ENCODE measurements around the gene ACTA1. TPM values are rescaled to one million over a fixed set of nuclear protein-coding genes. Genes with fewer than 3 reads are reported as not detected.
"Not testable (repeated sequence)": the region's sequence is repeated elsewhere in the genome, so short reads cannot be mapped to it uniquely, and the experiment has no call there.

Gene ACTA1
- polyA plus RNA-seq (2013, experiment 1 of 2): 3.2 TPM
- polyA plus RNA-seq (2013, experiment 2 of 2): 2.4 TPM

DNA sequence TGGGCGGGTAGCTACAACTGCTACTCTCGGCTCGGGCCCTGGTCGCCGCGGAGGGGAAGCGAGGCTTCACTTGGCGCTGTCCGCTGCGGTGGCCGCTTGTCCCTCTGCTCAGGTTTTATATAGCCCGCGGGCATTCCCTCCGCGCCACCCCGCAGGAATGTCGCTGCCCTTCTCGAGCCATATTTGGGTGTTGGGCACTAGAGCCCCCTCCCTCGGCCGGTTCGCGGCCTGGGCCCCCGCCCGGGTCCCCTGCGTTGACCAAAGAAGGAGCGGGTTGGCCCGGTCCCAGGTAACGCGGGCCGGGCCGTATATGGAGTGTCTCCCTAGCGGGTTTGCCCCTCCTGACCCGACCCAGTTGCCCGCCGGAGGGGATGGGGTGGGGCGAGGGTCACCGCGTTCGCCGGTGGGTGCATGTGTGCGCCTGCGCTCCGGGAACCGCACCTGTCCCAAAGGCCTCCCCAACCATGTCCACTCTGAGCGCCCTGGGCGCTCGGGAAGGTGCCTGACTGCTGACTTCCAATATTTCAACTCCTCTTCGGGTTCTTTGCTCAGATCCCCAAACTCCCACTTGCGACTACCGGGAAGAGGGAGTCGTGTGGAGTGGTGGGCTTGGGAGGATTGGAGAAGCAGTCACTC is at the start of gene ACTA1:
Gene ACTA1 (minus strand): TSS at position 90 of the 636 bp plus-strand sequence. CDS start 979 bp downstream, outside the sequence.
- Histone ChIP-seq H3K36me3 (ENCODE audit: control insufficient read depth, insufficient read depth, low read length) (peaks cover 8% of the 10 kb centered on the region), H3K27ac (ENCODE audit: low read depth, low read length, severe bottlenecking) (no peak within 1 kb of the TSS), H3K4me1 (ENCODE audit: control insufficient read depth, insufficient read depth, low read length, poor library complexity, severe bottlenecking) (peaks cover 9% of the 10 kb centered on the region), H3K4me3 (ENCODE audit: extremely low read depth, insufficient read depth, low read length, poor library complexity, severe bottlenecking) (peak within 1 kb of the TSS; percentile 22), H3K9me3 (ENCODE audit: control insufficient read depth, low read length) (no peaks in the 10 kb centered on the region)
- WGBS, 2 experiments (ENCODE audit: insufficient coverage in 2 of 2): 2 to 3% methylated on average over 35 to 42 of the region's 51 CpGs

DNA sequence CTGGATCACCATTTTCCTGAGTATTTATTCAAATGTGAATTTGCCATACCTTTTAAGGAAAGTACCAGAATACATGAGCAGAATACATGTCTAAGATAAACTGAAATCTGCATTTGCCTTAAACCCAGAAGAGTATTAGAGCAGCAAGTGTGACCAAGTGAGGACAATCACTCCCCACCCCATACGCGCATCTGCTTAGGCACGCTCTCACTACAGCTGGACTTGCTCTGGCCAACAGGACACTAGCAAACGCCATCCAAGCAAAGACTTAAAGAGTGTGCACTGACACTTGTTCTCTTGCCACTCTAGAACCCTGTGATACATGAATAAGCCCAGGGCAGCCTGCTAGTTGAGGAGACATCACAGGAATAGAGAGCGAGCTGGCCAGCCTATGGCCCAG is 48.6 kb upstream of the ACTA1 start:
- Histone ChIP-seq H3K36me3 (ENCODE audit: control insufficient read depth, insufficient read depth, low read length) (peaks cover 75% of the 10 kb centered on the region), H3K4me1 (ENCODE audit: control insufficient read depth, insufficient read depth, low read length, poor library complexity, severe bottlenecking) (no peaks in the 10 kb centered on the region), H3K27ac (ENCODE audit: low read depth, low read length, severe bottlenecking) (no peak overlapping the region), H3K4me3 (ENCODE audit: extremely low read depth, insufficient read depth, low read length, poor library complexity, severe bottlenecking) (no peak overlapping the region), H3K9me3 (ENCODE audit: control insufficient read depth, low read length) (no peaks in the 10 kb centered on the region)
- 98 to 100% methylated on average over 5 of the region's 5 CpGs for WGBS, 2 experiments (ENCODE audit: insufficient coverage in 2 of 2)

DNA sequence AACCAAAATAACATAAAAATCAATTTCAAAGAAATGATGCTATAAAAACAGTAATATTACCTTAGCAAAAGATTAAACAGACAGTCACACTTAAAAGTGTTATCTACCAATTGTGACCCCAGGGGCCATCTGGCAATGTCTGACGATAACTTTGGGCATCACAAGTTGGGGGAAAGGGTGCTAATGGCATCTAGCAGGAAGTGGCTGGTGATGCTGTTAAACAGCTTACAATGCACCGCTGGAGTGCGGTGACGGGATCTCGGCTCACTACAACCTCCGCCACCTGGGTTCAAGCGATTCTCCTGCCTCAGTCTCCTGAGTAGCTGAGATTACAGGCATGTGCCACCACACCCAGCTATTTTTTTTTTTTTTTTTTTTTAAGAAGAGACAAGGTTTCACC is 46.6 kb upstream of the ACTA1 start:
- Histone ChIP-seq H3K4me1 (ENCODE audit: control insufficient read depth, insufficient read depth, low read length, poor library complexity, severe bottlenecking) (no peaks in the 10 kb centered on the region), H3K4me3 (ENCODE audit: extremely low read depth, insufficient read depth, low read length, poor library complexity, severe bottlenecking) (no peak overlapping the region), H3K36me3 (ENCODE audit: control insufficient read depth, insufficient read depth, low read length) (peaks cover 74% of the 10 kb centered on the region), H3K9me3 (ENCODE audit: control insufficient read depth, low read length) (no peaks in the 10 kb centered on the region), H3K27ac (ENCODE audit: low read depth, low read length, severe bottlenecking) (no peak overlapping the region)
- 94% methylated on average over 4 to 5 of the region's 7 CpGs for WGBS, 2 experiments (ENCODE audit: insufficient coverage in 2 of 2)

DNA sequence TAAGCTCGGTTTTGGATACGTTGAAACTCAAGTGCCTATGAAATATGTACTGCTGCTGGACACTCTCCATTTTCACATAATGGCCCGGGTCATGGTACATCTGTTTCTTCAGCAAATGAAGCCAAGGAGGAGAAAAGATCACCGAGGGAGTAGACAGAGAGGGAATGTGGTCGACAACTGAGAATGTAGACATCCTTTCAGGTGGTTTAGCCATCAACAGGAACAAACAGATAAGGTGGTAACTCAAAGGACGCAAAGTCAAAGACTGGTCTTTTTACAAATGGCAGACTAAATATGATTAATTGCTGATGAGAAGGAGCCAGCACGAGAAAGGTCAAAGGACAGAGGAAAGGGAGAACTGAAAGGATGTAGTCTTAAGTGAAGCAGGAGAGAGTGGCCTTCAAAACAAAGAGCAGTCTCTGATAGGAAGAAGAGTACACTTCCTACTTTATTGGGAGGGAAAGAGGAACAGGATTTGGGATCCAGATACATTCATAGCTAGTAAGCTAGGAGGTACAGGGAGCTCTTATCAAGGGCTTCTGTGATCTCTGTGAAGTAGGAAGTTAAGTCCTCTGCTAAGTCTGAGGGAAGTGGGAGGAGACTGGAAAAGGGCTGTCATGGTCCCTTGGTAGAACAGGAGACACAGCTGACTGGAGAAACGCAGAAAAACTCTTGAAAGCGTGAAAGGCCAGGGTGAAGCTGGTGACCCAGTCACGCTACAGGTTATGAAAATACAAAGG is 45.9 kb upstream of the ACTA1 start:
- Histone ChIP-seq H3K36me3 (ENCODE audit: control insufficient read depth, insufficient read depth, low read length) (peaks cover 76% of the 10 kb centered on the region), H3K27ac (ENCODE audit: low read depth, low read length, severe bottlenecking) (no peak overlapping the region), H3K4me3 (ENCODE audit: extremely low read depth, insufficient read depth, low read length, poor library complexity, severe bottlenecking) (no peak overlapping the region), H3K9me3 (ENCODE audit: control insufficient read depth, low read length) (no peaks in the 10 kb centered on the region), H3K4me1 (ENCODE audit: control insufficient read depth, insufficient read depth, low read length, poor library complexity, severe bottlenecking) (no peaks in the 10 kb centered on the region)
- WGBS, 2 experiments (ENCODE audit: insufficient coverage in 2 of 2): 96% methylated on average over 6 to 8 of the region's 10 CpGs

GRCh38 chr1:229478852-229479251 is 45.0 kb upstream of the ACTA1 start:
- no peak overlapping the region for H3K4me3 ChIP-seq (ENCODE audit: extremely low read depth, insufficient read depth, low read length, poor library complexity, severe bottlenecking)
- H3K9me3 ChIP-seq (ENCODE audit: control insufficient read depth, low read length): no peaks in the 10 kb centered on the region
- H3K27ac ChIP-seq (ENCODE audit: low read depth, low read length, severe bottlenecking): no peak overlapping the region
- peaks cover 77% of the 10 kb centered on the region for H3K36me3 ChIP-seq (ENCODE audit: control insufficient read depth, insufficient read depth, low read length)
- WGBS, 2 experiments (ENCODE audit: insufficient coverage in 2 of 2): 89 to 100% methylated on average over 1 of the region's 1 CpG
- no peaks in the 10 kb centered on the region for H3K4me1 ChIP-seq (ENCODE audit: control insufficient read depth, insufficient read depth, low read length, poor library complexity, severe bottlenecking)

DNA sequence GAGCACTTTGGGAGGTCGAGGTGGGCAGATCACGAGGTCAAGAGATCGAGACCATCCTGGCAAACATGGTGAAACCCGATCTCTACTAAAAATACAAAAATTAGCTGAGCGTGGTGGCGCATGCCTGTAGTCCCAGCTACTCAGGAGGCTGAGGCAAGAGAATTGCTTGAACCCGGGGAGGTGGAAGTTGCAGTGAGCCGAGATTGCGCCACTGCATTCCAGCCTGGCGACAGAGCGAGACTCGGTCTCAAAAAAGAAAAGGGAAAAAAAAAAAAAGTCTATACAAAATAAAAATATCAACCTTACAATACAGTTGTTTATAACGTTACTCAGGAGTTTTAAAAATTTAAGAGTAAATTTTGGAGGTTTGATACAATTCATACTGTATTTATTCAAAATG is 42.0 kb upstream of the ACTA1 start:
- H3K27ac ChIP-seq (ENCODE audit: low read depth, low read length, severe bottlenecking); H3K9me3 ChIP-seq (ENCODE audit: control insufficient read depth, low read length); H3K4me1 ChIP-seq (ENCODE audit: control insufficient read depth, insufficient read depth, low read length, poor library complexity, severe bottlenecking); H3K4me3 ChIP-seq (ENCODE audit: extremely low read depth, insufficient read depth, low read length, poor library complexity, severe bottlenecking): not testable (repeated sequence)
- peaks cover 77% of the 10 kb centered on the region for H3K36me3 ChIP-seq (ENCODE audit: control insufficient read depth, insufficient read depth, low read length)
- 96 to 100% methylated on average over 7 of the region's 13 CpGs for WGBS, 2 experiments (ENCODE audit: insufficient coverage in 2 of 2)

DNA sequence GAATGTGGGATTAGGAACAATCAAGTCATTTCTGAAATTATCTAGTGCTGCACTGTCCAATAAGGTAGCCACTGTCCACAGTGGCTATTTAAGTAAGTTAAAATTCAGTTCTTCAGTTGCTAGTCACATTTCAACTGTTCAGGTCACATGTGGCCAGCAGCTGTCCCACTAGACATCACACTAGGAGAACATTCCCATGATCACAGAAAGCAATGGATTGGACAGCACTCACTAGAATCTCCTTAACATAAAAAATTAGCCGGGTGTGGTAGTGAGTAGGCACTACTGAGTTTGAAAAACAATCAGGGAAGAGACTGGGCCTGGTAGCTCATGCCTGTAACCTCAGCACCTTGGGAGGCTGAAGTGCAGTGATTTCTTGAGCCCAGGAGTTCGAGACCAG is 40.6 kb upstream of the ACTA1 start:
- H3K36me3 ChIP-seq (ENCODE audit: control insufficient read depth, insufficient read depth, low read length): peaks cover 78% of the 10 kb centered on the region
- 80 to 96% methylated on average over 1 to 2 of the region's 2 CpGs for WGBS, 2 experiments (ENCODE audit: insufficient coverage in 2 of 2)

DNA sequence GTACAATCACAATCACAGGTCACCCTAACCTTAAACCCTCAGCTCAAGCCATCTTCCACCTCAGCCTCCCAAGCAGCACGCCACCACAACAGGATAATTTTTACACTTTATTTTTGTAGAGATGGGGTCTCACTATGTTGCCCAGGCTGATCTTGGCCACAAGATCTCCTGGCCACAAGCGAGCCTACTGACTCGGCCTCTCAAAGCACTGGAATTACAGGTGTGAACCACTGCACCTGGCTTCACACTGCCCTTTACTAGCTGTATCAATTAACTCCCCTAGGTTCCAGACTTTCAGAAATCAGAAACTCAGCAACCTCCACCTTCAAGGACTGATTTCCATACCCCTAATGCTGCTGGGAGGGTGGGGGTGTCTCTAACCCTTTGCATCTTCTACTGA is 37.3 kb upstream of the ACTA1 start:
- 87 to 96% methylated on average over 2 of the region's 3 CpGs for WGBS, 2 experiments (ENCODE audit: insufficient coverage in 2 of 2)
- Histone ChIP-seq H3K27ac (ENCODE audit: low read depth, low read length, severe bottlenecking) (no peak overlapping the region), H3K4me3 (ENCODE audit: extremely low read depth, insufficient read depth, low read length, poor library complexity, severe bottlenecking) (no peak overlapping the region), H3K36me3 (ENCODE audit: control insufficient read depth, insufficient read depth, low read length) (peaks cover 70% of the 10 kb centered on the region), H3K9me3 (ENCODE audit: control insufficient read depth, low read length) (no peaks in the 10 kb centered on the region), H3K4me1 (ENCODE audit: control insufficient read depth, insufficient read depth, low read length, poor library complexity, severe bottlenecking) (no peaks in the 10 kb centered on the region)

More for the DNA sequence above, 40.6 kb upstream of the ACTA1 start:
- H3K4me3 ChIP-seq (ENCODE audit: extremely low read depth, insufficient read depth, low read length, poor library complexity, severe bottlenecking): no peak overlapping the region
- no peaks in the 10 kb centered on the region for H3K9me3 ChIP-seq (ENCODE audit: control insufficient read depth, low read length)
- no peaks in the 10 kb centered on the region for H3K4me1 ChIP-seq (ENCODE audit: control insufficient read depth, insufficient read depth, low read length, poor library complexity, severe bottlenecking)
- H3K27ac ChIP-seq (ENCODE audit: low read depth, low read length, severe bottlenecking): no peak overlapping the region

DNA sequence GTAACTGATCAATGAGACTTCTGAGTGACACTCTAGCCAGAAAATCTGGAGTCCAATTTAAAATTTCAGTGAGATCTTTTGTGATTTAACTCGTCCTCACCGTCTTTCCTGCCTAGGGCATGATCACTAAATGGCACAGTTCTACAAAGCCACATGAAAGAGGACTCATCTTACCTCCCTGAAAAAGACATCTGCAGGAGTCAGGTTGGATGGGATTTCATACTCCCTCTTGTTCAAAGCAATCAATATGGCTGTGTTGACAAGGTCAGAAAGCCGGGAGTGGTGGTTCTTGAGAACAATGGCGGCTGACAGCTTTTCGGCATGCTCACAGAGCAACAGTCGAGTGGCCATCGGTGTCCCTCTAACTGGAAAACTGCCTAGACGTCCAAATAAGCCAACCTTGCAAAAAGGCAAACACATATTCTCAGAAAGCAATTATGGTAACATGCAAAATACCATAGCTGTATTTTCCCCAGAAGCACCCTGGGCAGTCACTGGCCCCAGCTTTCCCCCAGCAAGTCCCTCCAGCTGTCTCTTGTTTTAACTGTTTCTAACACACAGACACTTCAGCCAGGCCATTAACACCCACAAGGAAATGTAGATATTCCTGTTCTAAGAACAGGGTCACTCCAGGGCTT is 36.6 kb upstream of the ACTA1 start:
- Histone ChIP-seq H3K27ac (ENCODE audit: low read depth, low read length, severe bottlenecking) (no peak overlapping the region), H3K9me3 (ENCODE audit: control insufficient read depth, low read length) (no peaks in the 10 kb centered on the region), H3K36me3 (ENCODE audit: control insufficient read depth, insufficient read depth, low read length) (peaks cover 70% of the 10 kb centered on the region), H3K4me3 (ENCODE audit: extremely low read depth, insufficient read depth, low read length, poor library complexity, severe bottlenecking) (no peak overlapping the region), H3K4me1 (ENCODE audit: control insufficient read depth, insufficient read depth, low read length, poor library complexity, severe bottlenecking) (no peaks in the 10 kb centered on the region)
- 93 to 95% methylated on average over 8 of the region's 8 CpGs for WGBS, 2 experiments (ENCODE audit: insufficient coverage in 2 of 2)

- H3K4me3 ChIP-seq (ENCODE audit: extremely low read depth, insufficient read depth, low read length, poor library complexity, severe bottlenecking): no peak overlapping the region
- no CpG with 5 or more reads among the region's 1 CpG for WGBS, 2 experiments (ENCODE audit: insufficient coverage in 2 of 2)
- no peak overlapping the region for H3K27ac ChIP-seq (ENCODE audit: low read depth, low read length, severe bottlenecking)
- peaks cover 83% of the 10 kb centered on the region for H3K36me3 ChIP-seq (ENCODE audit: control insufficient read depth, insufficient read depth, low read length)
- no peaks in the 10 kb centered on the region for H3K4me1 ChIP-seq (ENCODE audit: control insufficient read depth, insufficient read depth, low read length, poor library complexity, severe bottlenecking)
- no peaks in the 10 kb centered on the region for H3K9me3 ChIP-seq (ENCODE audit: control insufficient read depth, low read length)
These were observed 33.0 kb upstream of the ACTA1 start for GRCh38 chr1:229466887-229467286.
